GM21526 (cell line): ENCODE data around the gene MYOCD.
"Not testable (repeated sequence)": the region's sequence is repeated elsewhere in the genome, so short reads cannot be mapped to it uniquely, and the experiment has no call there.

Experiments
- ATAC-seq: cut with Tn5 transposase; IDR thresholded peaks from one replicate; pipeline ENCODE4 v1.9.1; 2021; ENCODE audit warnings: moderate library complexity; ENCODE audit not compliant: unreplicated experiment, low FRiP score

The MYOCD gene

GRCh38 chr17:12665263-12666210 lies at the start of gene MYOCD:
TSS of gene MYOCD (plus strand) at chr17:12665890. CDS start at chr17:12666189, 299 bp downstream.
- no peak for ATAC-seq

- no peak for ATAC-seq
Observed at GRCh38 chr17:12616161-12616560, 49.5 kb upstream of the MYOCD start.

DNA sequence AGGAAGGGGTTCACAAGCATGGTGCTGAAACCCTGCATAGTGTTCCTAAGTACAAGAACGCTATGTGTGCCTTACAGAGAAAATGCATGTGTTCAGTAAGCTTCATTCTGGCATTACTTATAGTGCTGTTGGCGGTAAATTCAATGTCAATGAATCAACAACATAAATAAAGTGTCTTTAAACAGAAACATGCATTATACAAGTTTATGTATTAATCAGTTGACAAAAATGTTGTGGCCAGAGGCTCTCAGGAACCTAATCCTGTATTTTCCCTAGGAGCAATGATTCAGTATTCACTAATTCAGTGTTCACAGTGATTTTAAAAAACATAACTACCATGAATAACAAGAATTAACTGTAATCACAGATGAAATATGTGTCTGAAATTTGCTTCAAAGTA lies 47.1 kb upstream of the MYOCD start:
- no peak for ATAC-seq

GRCh38 chr17:12619459-12620199 lies 46.1 kb upstream of the MYOCD start:
- ATAC-seq = no peak

DNA sequence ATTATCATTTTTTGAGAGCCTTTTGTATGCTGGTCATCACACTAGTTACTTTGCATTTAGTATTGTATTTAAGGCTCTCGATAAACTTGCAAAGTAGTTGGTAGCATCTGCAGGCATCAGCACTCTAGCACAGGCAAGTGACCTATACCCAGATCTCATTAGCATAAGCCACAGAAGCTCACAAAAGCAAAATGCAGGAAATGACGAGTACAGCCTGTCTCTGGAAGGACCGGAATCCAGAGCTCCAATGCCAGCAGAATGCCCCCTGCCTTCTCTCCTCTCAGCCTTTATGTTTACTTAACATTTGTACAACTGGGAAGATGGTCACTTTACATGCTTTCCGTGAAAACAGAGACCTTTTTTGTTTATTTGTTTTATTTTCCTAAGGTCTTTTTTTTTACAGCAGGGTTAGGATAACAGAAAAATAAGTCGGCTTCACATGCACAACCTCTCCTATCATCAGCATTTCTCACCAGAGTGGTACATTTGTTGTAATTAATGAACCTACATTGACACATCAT lies 45.4 kb upstream of the MYOCD start:
- no peak for ATAC-seq

DNA sequence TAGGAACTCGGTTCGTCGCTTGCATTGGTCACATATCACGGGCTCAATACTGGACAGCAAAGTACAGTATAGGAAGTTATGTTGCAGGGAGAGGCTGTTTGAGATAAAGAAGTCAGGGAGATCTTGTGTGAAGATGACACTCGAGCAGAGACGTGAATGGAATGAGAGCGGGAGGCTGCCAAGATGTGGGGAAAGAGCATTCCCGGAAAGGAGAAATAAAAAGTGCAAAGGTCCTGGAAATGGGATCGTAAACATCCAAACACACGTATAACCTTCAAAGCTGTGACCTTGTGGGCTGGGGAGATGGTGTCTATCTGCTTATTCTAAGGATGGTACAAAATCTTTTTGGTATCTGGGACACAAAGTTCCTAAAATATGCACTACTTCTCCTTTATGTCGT lies 43.0 kb upstream of the MYOCD start:
- ATAC-seq = no peak

DNA sequence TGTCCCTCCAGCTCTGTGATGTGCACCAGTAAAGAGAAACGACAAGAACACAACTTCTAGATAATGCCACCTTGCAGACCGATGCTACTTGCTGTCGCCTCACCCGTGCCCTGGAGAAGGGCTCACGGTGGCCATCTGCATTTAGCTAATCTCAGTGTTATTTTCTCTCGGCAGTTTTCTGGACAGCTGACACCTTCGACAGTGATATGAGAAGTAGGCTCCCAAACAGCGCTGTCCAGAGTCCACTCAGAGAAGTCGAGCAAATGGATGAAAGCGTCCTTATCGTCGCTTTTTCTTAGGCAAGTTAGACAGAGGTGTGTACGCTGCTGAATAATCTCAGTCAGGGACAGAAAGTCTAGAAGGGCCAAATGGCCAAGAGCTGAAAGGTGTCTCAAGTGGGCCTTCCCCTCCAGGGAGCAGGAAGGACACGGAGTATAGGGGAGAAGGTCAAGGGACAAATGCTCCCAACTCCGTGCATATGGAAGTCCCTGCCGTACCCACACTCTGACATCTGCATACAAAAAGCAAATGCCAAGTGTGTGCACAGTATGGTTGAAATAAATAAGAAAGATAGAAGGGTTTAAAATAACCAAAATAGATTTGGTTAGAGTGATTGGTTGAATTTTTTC lies 42.4 kb upstream of the MYOCD start:
- ATAC-seq = no peak

GRCh38 chr17:12624211-12624610 lies 41.5 kb upstream of the MYOCD start:
- no peak for ATAC-seq

DNA sequence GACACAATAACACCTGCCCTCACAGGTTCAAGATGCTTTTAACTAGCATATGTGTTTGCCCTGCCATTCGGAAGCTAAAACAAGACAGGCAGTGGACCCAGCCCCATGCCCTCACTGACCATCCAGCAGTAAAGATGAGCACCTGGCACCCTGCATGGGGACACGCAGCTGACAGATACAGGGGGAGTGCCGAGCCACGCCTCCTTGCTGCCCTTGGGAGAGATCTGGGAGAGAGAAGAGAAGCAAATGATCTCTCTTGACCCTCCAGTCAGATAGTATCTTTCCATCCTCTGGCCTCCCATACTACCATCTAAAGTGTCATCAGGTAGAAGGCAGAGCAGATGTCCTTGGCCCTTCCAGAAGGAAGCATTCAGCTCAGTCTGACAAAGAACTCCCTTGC lies 40.6 kb upstream of the MYOCD start:
- no peak for ATAC-seq

- no peak for ATAC-seq
Observed at GRCh38 chr17:12627177-12627629, 38.5 kb upstream of the MYOCD start.

- no peak for ATAC-seq
Observed at GRCh38 chr17:12627781-12628451, 37.8 kb upstream of the MYOCD start.

DNA sequence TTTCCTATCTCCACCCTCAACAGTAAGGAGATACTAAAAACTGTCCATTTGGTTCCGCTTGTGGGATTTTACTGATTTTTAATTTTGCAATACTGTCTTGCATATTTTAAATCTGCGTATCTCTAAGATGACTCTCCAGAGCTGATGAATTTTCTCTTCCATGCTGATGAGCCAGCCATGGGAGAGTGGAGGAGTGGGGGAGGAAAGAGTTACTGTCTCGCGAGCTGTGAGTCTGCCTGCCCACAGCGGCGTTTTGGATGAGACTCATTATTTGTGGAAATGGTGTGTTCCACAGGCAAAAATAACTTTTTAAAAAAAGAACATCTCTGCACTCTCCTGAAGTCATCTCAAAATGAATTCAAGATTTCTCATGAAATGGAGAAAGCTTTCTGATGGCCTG lies 34.6 kb upstream of the MYOCD start:
- no peak for ATAC-seq

DNA sequence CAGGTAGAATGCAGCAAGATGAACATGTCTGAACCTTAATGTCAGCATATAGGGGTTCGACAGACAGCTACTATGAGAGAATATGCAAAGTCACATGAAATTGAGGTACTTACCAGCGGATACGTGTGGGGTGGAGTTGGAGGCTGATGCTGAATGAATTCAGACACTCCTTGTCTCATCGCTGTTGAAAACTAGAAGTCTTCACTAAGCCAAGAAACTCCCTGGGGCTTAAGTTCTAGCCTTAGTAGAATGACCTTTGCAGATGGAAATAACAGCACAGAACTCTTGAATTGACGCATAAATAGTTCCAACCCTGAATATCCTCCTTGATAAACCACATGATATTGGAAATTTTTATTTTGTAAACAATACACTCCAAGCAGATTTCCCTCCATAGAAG lies 32.9 kb upstream of the MYOCD start:
- ATAC-seq = no peak

- no peak for ATAC-seq
Observed at GRCh38 chr17:12634789-12635414, 30.8 kb upstream of the MYOCD start.

DNA sequence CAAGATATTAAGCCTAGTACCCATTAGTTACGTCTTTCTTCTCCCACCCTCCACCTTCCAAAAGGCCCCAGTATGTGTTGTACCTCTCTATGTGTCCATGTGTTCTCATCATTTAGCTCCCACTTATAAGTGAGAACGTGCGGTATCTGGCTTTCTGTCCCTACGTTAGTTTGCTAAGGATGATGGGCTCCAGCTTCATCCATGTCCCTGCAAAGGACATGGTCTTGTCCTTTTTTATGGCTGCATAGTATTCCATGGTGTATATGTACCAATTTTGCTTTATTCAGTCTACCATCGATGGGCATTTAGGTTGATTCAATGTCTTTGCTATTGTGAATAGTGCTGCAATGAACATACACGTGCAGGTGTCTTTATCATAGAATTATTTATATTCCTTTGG lies 29.7 kb upstream of the MYOCD start:
- not testable (repeated sequence) for ATAC-seq

GRCh38 chr17:12637015-12637414 lies 28.7 kb upstream of the MYOCD start:
- no peak for ATAC-seq

- ATAC-seq = no peak
Observed at GRCh38 chr17:12637745-12638651, 27.7 kb upstream of the MYOCD start.

DNA sequence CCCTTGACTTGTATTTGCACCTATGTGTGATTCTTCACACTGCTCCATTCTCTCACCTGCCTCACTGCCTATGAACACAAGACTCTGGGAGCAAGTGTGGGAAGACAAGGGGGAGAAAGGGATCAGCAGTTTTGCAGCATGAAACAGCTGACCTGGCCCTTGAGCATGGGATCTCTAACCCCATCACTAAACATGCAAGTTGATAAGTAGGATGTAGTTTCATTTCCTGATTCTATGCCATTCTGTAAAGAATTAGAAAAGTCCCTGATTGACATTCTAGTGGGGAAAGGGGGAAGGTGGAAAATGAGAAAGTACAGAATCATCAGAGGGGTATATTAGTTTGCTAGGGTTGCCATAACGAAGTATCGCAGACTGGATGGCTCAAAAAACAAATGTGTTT lies 25.3 kb upstream of the MYOCD start:
- no peak for ATAC-seq

DNA sequence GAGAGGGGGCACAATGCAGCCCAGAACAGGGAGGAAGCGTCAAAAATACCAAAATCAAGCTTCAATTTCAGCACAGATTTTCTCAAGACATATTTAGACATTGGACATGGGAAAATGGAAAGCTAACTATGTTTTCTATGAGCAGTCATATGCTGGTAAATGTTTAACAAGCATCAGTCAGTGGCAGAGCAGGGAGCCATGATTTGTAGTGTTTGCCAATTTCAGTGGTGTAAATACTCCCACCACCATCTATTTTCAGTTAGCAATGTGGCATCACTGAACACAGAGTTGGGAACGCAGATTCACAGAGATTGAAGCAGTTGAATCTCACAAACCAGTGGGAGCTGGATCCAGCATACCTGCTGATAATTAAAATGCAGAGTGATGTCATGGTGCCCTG lies 24.6 kb upstream of the MYOCD start:
- no peak for ATAC-seq
